SK-N-SH treated with all-trans-retinoic acid at 6 μM for 48 hours (cell line): ENCODE results near the gene MRPL40.

ENCODE experiments used
- ZC3H10 ChIP-seq: fragments of 250-450 bp; sonication (Bioruptor Pico); IDR thresholded peaks from 2 replicates; pipeline ENCODE4 v1.5.1; 2021; ENCODE audit warnings: mild to moderate bottlenecking, moderate library complexity
- ZNF8 ChIP-seq: fragments of 450-650 bp; formaldehyde crosslinking; IDR thresholded peaks from 2 replicates; pipeline ENCODE4 v1.5.0; 2020; ENCODE audit warnings: mild to moderate bottlenecking, moderate library complexity

- TF ChIP-seq ZNF8 (CRISPR knock-in tag) (no peak), ZC3H10 (CRISPR knock-in tag) (no peak)
Measured at GRCh38 chr22:19395276-19395675, 37.1 kb upstream of the MRPL40 start.
